Kidney tubule cell (primary cell): ENCODE measurements around the gene SETD2.

Experiments used
- DNase-seq: peaks from one replicate; pipeline ENCODE4 v3.0.0-alpha.2; 2018; ENCODE audit warnings: low spot score

The SETD2 gene

DNA sequence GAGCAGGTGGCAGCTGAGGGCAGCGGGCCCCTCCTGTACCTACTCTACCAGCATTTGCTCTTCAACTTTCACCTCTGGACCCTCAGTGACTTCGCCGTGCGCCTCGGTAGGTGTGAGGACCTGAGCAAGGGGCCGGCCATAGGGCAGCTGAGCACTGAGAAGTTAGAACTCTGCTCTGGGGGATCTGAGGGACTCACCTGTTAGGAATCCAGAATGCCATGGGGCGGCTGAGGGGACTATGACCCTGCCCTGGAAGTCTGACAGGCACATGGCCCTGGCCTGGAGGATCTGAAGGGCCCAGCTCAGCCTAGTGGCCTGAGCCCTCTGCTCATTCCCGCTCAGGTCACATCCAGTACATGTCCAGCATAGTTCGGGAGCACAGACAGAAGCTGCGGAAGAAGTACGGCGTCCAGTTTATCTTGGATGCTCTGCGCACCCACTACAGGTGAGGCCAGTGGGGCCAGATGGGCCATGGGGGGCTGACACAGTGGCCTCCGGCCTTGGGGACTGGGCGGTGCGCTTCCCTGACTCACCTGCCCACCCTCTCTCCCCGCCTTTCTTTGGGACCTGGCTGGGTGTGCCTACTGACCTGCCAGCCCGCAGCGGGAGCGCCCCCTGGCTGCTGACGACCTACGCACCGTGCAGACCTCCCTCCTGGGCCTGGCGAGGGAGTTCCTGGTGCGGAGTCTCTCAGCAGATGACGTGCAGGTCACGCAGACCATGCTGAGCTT is 165.6 kb downstream of the SETD2 start:
- peak; percentile 69 for DNase-seq

DNA sequence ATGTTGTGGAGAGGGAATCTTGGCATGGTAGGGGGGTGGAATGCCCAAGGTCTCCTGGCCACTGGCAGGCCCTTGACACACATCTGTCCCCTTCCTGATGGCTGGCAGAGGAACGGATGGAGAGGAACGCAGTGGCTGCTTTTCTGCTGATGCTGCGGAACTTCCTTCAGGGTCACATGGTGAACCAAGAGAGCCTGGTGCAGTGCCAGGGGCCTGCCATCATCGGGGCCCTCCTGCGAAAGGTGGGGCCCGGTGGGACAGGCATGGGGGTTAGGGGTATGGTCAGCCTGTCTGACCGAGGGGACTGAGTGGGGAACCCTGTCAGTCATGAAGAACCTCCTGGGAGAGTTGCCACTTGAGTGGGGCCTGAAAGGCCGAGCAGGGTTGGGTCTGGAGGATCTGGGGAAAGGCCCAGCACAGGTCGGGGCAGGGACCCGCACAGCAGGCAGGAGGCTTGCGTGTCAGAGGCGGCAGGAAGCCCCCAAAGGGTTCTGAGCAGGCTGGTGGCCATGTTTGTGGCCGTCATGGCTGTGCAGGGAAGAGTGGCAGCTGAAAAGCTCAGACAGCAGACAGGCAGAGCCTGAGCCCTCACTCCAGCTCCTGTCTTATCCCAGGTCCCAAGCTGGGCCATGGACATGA is 166.3 kb downstream of the SETD2 start:
- DNase-seq = no peak

DNA sequence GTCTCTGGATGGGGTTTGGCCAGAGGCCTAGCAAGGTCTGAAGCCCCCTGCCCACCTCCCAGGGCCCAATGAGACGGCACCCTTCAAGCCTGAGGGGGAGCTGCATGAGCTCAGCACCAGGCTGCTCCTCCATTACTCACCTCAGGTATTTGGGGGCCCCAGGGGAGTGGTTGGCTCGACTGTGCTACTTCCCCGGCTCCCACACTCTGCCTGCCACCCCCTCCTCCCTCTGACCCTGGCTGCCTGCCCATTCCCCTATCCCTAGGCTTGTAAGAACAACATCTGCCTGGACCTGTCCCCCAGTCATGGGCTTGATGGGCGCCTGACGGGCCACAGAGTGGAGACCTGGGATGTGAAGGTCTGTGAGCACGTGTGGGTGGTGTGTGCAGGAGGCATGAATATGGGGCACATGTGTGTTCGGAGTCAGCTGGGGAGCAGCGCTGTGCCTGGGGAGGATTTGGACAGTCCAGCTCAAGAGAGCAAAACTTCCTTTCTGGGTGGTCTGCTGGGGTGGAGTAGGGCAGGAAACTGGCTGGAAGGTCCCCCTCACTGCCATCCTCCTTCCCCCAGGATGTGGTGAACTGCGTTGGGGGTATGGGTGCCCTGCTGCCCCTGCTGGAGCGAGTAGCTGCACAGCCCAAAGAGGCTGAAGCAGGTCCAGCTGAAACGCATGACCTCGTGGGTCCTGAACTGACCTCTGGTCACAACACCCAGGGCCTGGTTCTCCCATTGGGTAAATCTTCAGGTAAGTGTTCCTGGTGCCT is 167.0 kb downstream of the SETD2 start:
- DNase-seq = no peak

DNA sequence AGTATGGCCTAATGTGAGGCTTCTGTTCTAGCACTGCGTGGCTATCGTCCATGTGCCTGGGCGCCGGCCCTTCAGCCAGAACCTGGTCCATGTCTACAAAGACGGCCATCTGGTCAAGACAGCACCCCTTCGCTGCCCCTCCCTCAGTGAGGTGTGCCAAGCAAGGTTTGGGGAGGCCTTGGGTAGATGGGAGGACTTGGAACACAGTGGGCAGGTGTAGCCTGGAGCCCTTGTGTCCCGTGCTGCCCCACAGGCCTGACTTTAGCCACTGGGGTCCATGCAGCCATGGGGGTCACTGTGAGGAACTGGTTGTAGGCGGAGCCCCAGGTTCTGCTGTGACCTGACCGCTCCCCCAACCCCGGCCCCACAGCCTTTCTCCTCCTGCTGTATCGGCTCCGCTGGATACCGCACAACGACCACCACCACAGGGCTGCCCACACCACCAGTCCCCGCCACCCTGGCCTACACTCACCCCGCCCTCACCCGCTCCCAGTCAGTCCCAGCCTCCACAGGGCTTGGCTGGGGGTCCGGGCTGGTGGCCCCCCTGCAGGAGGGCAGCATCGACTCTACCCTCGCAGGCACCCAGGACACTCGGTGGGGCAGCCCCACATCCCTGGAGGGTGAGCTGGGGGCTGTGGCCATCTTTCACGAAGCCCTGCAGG is 167.9 kb downstream of the SETD2 start:
- DNase-seq = no peak

DNA sequence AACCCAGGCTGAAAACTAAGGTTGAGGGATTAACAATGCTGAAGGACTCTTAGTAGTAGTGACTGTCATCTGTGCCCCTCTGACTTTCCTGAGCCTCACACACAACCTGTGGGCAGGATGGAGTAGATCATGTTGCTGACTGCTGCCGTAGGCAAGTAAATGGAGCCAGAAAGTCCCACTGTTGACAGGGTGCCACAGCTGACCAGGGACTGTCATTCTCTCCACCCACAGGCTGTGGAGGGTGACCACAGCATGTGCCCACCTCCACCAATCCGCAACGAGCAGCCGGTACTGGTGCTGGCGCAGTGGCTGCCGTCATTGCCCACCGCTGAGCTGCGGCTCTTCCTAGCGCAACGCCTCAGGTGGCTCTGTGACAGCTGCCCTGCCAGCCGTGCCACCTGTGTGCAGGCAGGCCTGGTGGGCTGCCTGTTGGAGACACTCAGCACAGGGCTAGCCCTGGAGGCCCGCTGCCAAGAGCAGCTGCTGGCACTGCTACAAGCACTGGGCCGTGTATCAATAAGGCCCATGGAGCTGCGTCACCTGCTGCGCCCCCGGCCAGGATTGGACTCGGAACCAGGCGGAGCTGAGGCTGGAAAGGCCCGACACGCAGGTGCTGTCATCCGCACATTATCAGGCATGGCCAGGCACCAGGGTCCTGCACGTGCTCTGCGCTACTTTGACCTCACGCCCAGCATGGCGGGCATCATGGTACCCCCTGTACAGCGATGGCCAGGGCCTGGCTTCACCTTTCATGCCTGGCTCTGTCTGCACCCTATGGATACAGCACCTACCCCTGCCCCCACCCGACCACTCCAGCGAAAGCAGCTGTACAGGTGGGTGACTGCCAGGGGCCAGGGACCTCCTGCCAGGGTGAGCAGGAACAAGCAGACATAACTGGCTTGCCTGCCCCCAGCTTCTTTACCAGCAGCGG is 168.8 kb downstream of the SETD2 start:
- no peak for DNase-seq

DNA sequence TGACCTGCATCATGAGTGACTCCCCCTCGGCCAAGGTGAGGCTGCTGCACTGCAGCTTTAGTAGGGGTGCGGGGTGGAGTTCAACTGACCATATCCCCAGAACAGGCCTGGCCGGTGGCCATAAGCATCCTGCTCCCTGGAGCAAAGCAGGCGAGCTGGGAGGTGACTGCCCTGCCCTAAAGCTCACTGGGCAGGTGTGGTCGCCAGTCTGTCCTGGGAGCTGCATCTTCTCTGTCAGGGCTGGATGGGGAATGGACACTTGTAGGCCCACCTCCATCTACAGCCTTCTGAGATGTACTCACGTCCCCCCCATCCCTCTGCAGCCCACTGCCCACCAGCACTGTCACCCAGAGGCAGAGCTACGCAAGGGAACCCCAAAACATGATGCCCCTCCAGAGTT is 169.9 kb downstream of the SETD2 start:
- no peak for DNase-seq

DNA sequence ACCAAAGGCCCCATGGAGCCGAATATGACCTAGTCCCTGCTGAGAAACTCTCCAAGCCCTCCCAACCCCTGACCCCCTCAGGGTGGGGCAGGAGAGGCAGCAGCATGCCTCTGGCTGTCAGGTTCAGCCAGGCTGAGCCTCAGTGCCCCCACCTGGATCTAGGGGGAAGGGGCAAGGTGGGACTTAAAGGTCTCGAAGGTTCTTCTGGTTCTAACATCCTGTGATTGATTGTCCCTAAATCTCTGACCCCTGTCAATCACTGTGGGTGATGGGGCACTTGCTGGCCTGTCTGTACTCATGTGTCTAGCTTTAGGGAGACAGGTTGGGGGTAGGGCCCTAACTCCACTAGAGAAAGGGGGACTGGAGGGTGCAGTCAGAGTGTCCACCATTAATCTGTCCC is 170.6 kb downstream of the SETD2 start:
- no peak for DNase-seq

DNA sequence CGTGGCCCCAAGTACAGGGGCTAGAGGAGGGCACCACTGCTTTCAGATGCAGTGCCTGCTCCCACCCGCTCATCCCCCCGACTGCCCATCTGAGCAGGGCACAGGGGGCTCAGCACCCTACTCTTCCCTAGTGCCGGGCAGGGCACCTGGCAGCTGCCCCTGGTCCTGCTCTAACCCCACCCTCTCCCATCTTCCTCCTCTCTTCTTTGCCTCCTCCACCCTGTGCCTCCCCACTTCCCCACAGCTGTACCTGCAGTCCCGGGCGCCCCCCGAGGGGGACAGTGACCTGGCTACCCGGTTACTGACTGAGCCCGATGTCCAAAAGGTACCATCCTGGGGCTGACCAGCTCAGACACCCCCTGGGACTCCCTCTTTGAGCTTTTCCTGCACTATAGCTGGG is 171.7 kb downstream of the SETD2 start:
- DNase-seq = no peak

DNA sequence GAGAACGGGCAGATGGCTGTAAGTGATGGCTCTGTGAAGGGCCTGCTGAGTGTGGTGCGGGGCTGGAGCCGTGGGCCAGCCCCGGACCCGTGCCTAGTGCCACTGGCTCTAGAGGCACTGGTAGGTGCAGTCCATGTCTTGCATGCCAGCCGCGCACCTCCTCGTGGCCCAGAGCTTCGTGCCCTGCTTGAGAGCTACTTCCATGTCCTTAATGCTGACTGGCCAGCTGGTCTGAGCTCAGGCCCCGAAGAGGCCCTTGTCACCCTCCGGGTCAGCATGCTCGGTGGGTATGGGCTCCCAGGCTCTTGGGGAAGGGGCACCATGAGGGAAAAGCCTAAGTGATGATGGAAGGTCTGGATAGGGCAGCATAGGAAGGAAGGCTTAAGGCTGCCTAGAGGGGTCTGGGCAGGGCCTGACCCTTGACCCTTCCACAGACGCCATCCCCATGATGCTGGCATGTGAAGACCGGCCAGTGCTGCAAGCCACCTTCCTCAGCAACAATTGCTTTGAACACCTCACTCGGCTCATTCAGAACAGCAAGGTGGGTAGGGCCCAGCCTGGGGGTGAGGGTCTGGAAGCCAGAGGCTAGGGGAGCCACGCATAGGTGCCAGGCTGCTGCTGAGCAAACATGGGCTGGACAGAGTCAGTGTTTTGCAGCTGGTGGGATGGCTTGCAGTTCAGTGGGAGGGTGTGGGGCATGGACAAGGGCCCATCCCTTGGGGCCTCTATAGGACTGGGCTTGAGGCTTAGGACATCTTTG is 172.3 kb downstream of the SETD2 start:
- no peak for DNase-seq

DNA sequence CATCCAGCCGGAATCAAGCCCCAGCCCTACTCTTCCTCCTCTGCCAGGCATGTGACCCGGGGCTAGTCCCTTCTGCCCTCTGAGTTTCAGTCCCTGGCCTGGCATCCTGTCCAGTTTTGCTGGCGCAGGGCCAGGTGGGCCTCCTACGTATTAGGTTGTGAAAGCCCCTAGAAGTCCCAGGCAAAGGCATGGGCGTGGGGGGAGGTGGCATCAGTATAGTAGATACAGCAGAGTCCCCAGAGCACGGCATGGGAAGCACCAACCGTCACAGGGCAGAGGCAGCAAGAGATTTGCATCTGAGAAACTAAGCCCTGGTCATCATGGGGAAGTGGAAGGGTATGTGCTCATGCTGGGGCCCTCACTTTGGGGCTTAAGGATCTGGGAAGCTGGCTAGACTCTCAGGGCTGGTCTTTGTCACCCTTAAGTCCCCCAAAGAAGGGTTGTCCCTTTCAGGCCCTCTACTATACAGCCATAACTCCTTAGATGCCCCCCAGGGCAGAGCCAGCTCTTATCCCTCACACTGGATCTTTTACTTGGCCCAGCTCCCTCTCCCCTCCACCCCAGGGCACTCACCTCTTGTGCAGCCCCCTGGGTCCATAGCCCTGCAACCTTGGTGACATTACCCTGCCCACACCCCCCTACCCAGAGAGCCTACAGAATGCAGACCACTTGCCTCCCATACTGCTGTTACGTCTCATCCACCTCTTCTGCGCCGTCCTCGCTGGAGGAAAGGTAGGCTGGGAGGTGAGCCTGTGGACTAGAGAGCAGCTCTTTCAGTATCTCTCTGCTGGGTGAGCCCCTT is 173.1 kb downstream of the SETD2 start:
- no peak for DNase-seq

DNA sequence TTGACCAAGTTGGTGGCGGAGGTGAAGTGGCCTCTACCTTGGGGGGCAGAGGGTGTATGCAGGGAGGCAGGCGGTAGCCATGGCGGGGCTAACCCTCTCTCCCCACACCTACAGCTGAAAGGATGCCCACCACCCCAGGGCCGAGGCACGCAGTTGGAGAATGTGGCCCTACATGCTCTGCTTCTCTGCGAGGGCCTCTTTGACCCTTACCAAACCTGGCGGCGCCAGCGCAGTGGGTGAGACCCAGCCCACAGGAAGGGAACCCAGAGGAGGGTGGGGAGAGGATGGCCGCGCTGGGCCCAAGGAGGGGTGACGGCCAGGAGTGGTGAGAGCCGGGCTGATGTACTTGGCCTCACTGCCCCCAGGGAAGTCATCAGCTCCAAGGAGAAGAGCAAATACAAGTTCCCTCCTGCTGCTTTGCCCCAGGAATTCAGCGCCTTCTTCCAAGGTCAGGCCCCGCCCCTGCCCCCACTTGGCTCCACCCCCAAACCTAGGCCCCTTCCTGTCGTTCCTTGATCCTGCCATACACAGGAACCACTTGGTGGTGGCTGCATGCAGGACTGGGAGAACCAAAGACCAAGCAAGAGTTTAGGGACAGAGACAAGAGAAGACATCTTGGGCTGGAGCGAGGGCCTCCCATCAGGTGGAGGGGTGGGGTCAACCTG is 174.6 kb downstream of the SETD2 start:
- no peak for DNase-seq

DNA sequence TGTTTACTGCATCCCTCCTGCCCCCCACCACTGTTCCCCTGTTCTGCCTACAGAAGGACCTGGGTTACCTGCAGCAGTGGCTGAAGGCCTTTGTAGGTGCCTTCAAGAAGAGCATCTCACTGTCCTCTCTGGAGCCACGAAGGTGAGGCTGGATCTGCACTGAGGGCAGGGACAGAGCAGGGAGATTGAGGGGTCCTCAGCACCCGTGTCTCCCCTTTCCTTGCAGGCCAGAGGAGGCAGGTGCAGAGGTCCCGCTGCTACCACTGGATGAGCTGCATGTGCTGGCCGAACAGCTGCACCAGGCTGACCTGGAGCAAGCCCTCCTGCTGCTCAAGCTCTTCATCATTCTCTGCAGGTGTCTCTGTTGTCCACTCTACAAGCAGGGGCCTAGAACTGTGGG is 175.3 kb downstream of the SETD2 start:
- no peak for DNase-seq

DNA sequence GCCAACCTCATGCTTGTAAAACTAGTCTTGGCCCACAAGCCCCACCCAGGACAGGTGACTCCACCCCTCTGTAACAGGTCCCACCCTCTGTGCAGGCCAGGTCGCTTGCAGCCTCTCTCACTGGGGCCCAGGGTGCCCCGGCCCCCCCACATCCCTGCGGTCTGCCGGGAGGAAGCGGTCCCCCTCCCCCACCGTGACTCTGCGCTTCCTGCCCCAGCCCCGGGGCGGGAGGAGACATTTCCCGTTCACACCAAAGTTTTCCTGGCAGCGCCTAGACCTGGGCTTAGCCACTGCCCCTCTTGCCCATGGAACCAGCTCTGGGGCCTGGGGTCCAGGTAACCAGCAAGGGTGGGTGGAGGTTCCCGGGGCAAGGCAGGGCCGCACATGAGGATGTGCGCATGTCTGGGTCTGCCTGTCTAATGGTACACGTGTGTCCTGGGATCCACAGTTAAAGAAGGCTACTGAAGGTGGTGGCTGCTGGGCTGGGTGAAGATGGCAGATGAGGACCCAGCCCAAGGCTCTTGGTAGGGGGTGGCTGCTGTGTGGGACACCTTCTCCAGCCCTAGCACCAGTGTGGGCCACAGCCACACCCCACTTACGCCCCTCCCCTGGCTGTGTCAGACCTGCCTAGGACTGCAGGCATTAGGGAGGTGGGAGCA is 176.0 kb downstream of the SETD2 start:
- DNase-seq = no peak

DNA sequence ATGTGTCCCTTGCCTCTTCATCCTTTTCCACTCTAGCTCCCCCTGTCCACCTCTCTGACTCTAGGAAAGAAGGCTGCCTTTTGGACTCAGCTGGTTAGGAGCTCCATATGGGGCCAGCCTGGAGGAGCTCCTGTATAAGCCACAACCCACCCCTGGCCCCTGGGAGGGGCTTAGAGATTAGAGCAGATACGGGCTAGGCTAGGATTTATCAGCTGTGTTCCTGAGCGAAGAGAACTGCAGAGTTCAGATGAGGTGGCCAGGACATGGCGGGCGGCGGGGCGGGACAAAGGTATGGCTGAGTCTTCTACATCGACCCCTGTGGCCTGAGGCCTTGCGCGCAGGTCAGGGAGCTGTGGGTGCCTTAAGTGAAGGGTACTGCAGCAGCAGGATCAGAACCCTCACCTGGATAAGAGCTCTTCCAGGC is 176.6 kb downstream of the SETD2 start:
- no peak for DNase-seq

DNA sequence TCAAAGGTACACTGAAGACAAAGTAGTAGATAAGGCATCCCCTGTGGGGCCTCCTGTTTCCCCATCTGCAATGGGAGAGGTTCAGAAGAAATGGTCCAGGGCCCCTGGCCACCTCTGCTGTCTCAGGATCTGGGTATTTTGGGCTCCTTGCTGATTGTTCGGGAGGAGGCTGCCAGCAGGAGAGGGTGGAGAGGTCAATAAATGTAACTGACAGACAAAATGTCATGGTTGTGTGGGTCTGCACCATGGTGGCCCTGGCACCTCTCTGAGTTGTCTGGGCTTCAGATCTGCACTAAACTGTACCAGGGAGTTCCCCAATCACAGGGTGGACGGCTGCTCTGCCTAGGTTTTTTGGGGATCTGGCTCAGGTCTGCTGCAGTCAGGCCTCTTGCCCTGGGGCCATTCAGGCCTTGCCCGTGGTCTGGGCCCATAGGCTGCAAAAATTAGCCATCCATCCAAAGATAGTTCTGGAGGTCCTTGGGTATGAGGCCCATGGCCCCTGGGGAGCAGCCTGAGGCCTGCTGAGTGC is 177.1 kb downstream of the SETD2 start:
- DNase-seq = no peak

DNA sequence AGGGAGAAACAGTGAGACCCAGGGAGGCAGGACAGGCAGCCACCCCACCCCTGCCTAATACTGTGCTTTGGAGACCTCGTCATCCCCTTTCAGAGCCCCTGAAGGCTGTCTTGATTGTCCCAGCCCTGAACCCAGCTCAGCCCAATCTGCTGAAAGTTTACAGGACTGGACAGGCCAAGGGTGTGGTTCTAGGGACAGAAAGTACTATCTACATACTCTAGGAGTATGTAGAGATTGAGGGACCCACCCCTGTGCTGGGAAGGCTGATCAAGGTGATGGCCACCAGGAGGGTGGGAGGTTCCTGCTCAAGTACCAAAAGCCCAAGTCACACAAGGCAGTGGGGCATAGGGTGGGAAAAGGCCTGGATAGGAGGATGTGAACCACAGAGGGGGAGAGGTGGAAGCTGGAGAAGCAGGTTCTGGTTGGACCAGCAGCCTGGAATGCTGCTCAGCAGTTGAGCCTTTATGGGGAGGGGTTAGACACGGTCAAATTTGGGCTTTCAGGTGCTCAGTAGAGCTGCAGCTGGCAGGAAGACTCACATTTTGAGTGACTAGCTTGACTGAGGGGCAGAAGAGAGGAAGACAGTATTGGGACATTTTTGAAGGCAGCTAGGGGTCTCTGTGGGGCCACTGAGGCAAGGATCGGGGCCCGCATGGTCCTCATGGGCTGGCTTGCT is 177.7 kb downstream of the SETD2 start:
- DNase-seq = no peak

DNA sequence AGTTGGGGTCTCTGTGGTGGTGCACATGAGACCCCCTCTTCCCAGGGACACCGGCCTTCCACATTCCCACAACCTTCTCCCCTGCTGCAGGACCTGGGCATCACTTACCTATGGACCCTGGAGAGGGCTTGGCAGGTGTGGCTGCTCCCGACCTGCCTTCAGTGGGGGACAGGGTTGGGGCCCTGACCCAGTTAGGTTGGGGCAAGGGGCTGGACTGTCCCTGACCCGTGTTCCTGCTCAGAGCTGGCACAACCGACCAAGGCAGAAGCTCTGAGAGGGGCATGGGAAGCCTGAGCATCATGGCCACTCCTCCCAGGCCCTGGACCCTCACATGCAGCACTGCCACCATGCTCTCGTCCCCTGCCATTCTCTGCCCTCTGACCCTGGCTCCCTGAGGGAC is 178.3 kb downstream of the SETD2 start:
- no peak for DNase-seq
